NCI-H345 treated with DMSO at 0.1 percent for 48 hours (cell line): ENCODE data around the gene RYR2.
A peak's percentile ranks its signal among the peaks of the same experiment; 100 is the strongest.

Source experiments
- DNase-seq: peaks from one replicate; lab custom pipeline; 2025; ENCODE audit not compliant: unreplicated experiment; lab: John Stamatoyannopoulos, UW

The RYR2 gene

DNA sequence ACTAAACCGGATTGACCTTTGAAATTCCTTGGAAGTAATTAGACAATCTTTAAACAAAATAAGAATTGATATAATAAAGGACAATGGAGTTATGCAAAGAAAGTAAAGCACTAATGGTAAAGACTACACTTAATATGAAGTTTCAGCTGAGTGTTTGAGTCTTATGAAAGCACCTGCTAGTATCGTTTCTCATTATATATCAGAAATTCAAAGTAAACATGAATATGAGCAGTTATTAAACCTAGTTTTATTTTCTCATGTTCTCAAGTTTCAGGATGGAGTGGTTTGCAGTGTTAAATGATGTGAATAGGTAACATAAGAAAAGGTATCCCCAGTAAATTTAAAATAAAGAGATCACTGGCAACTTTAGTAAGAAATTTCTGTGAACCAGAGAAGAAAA, 660.2 kb downstream of the RYR2 start:
- DNase-seq, result no peak

GRCh38 chr1:237705462-237705861, 663.5 kb downstream of the RYR2 start:
- DNase-seq, result no peak

GRCh38 chr1:237709355-237709754, 667.4 kb downstream of the RYR2 start:
- no peak for DNase-seq

DNA sequence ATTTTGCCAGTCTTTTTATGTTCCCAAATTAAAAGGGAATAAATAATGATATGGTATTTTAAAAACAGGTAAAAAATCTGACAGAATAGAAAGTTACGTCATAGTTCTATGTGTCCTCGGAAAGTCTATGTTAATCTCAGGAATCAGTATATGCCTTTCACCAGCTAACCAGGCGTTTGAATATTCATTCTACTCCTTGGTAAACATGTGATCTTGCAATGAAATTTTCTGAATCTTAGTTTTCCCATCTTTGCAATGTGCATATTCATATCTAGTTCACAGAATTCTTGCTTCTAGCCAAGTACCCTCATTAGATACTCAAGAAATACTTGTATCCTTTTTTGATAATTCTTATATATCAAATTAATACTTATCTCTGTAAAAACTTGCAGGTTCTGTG, 669.3 kb downstream of the RYR2 start:
- DNase-seq, result no peak

DNA sequence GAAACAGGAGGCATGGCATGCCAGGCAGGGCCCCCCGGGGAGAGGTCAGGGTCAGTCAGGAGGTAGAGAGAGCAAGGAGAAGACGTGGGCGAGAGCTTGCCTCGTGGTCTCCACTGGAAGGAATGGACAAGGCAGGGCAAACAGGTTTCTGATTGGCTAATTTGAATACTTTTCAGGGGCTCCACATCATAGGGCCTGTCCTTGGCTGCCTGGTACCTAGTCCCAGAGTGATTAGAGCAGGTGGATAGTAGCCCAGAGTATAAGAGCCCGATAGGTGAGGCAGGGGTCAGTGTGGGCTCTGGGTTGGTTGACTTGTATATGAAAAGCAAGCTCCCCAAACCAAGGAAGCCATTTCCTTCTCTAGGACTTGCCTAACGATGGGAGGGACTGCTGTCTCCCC, 670.1 kb downstream of the RYR2 start:
- DNase-seq, result no peak

DNA sequence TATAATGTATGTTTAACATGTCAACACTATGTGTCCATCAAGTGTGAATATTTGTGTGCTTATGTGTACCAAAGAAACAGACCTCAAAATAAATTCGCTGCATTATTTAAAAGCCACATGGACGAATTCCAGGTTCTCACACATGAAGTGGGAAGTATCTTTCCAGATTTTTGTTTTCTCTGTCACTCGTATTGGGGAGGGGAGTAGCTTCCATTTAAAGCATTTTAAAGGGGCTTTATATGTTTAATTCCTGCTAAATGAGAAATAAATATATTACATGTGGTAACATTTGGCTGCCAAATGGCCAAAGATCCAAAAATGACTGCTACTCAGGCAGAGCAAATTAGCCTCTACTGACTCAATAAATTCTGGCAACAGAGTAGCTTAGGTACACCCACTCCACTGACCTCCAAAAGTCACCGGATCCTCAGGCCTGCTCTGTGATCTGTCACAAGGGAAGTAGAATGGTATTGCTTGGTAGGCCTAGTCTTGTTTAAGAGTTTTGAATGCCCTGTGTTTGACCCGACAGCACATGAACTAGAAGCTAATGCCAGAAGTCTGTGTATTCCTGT, 670.7 kb downstream of the RYR2 start:
- DNase-seq, result no peak

GRCh38 chr1:237713916-237714315, 671.9 kb downstream of the RYR2 start:
- no peak for DNase-seq

DNA sequence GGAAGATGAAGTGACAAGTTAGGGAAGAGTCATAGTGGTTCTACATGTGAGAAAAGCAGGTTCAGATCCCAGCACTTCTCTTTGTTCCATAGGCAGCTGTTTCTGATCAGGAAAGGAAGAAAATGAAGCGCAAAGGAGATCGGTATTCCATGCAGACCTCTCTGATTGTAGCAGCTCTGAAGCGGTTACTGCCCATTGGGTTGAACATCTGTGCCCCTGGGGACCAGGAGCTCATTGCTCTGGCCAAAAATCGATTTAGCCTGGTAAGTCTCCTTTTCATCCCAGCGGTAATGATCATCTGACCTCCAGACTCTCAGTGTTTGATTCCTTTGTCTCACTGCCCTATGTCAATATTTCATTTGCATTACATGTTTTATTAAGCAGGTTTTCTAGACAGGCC, 675.1 kb downstream of the RYR2 start:
- no peak for DNase-seq

- DNase-seq, result no peak
Observed at GRCh38 chr1:237730826-237731350, 688.9 kb downstream of the RYR2 start.

DNA sequence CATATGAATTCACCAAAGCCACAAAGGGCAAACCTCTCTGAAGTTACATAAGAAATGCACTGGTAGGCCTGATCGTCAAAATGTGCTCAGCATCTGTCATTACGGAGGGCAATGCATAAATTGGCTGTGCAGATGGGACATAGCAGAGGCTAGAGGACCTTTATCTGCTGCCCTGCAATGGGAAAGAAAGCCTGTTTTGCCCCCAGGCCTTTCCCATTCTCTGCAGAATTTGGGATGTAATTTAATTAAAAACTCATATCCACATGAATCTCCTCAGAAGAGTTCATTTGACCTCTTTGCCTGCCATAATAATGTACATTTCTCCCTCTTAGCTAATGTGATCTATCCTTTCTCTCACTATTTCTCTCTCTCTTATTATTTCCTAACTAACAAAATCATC, 690.7 kb downstream of the RYR2 start:
- no peak for DNase-seq

- no peak for DNase-seq
Observed at GRCh38 chr1:237736372-237737029, 694.5 kb downstream of the RYR2 start.

- DNase-seq, result no peak
Observed at GRCh38 chr1:237737448-237737847, 695.5 kb downstream of the RYR2 start.

DNA sequence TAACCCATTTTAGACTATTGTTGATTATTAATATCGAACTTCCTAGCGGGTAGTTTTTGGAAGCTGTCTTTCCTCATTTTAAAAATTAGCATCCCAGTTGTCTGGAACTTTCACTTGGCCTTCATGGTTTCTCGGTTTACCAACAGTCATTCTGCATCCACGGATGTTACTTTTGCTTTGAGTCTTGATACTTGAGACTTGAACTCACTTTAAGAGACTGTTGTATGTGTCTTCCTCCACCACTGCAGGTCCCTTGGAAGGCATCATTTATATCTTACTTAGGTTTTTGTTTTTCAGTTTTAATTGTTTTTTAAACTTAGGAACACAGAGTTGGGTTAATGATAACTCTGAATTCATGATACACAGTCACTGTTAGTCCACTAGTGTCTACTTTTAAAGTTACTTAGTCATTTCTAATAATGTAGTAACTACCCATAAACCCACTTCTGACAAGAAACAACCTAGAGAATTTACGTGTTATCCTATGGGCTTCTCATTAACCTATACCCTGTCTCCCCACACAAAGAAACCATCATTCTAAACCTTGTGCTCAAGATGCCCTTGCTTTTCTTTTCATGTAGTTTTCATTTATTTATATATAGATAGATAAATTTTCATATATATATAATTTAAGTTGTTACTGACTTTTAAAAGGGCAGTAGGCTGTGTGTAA, 696.1 kb downstream of the RYR2 start:
- DNase-seq, result no peak

- DNase-seq, result no peak
Observed at GRCh38 chr1:237740846-237741245, 698.9 kb downstream of the RYR2 start.

DNA sequence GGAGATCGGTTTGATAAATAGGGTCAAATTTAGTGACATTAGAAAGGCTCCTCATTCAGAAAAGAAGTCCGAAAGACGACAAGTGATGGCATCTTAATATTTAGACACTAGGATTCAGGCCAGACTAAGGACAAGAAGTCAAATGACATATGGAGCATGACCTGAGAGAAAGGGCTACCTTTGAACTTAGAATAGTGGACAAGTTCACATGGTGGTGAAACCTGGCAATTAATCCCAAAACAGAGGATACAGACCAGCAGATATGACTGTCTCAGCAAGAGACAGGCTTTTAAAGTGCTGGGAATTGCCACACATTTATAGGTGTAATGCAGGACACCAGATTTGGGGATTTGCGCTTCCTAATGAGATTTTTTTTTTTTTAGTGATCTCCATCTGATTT, 703.6 kb downstream of the RYR2 start:
- DNase-seq, result no peak

GRCh38 chr1:237748171-237748960, 706.4 kb downstream of the RYR2 start:
- no peak for DNase-seq

- no peak for DNase-seq
Observed at GRCh38 chr1:237749122-237749521, 707.1 kb downstream of the RYR2 start.

- DNase-seq, result no peak
Observed at GRCh38 chr1:237751090-237751489, 709.1 kb downstream of the RYR2 start.

DNA sequence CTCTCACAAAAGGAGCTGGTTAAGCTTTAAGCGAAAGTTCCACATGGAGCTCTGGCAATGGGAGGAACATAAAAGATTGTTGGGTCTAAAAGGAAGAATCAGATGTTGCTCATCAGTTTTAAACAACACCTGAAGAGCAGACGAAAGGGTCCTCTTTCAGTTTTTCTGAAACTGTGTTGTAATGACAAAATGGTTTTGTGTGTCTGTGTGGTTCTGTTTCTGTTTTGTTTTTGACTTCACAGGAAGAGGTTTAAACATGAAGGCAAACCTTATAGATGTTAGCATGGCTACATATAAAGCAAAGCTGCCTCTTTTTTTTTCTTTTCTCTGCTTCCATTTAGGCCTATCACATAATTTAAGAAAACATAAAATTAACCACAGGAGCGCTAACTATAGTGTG, 712.6 kb downstream of the RYR2 start:
- DNase-seq, result no peak

- peak; percentile 22 for DNase-seq
Observed at GRCh38 chr1:237756304-237756967, 714.5 kb downstream of the RYR2 start.

DNA sequence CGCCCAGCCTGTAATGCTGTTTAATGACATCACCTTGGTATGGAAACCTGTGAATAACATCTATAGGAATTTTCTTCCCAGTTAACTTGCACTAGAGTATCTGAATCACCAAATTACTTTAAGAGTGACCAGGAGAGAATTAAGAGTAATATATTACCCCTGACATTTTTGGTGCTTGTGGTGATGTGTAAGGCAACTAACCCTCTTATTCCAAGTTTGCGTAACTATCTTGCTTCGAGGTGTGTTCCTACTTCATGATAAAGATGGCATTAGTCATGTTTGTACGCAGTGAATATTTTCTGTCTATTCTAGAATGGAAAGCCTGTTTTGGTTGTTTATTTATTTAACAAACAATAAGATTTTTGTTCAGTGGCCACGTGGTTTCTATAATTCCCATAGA, 717.4 kb downstream of the RYR2 start:
- DNase-seq, result no peak
